ENCODE results near the gene NNT.
"Not testable (repeated sequence)": the region's sequence is repeated elsewhere in the genome, so short reads cannot be mapped to it uniquely, and the experiment has no call there.

NNT gene

GRCh38 chr5:43728581-43728980, 125.6 kb downstream of the NNT start:
- no peak for DNase-seq

DNA sequence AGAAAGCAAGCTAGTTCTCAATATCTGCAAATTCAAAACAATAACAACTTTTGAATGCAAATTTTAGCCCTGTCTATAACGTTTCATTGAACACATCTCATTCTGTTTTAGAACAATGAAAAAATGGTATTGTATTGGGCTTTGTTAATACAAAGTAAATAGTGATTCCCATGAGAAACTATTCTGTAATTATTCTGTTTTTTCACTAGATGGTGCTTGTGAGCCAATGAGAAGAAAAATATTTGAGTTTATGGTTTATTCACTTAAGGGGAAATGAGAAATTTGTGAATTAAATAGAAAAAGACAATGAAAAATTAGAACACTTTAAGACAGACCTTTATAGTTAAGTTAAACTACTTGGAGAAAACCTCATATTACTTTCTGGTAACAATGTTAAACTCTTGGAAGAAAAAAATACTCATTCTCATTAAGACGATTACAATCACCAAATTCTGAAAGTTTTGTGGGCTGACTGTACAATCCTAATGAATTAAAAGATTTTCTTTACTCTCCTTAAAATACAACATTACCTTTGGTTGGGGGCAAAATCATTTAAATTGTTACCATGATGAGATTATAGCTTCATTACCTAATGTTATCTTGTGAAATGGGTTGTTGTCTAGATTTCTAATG, 127.0 kb downstream of the NNT start:
- no peak for DNase-seq

DNA sequence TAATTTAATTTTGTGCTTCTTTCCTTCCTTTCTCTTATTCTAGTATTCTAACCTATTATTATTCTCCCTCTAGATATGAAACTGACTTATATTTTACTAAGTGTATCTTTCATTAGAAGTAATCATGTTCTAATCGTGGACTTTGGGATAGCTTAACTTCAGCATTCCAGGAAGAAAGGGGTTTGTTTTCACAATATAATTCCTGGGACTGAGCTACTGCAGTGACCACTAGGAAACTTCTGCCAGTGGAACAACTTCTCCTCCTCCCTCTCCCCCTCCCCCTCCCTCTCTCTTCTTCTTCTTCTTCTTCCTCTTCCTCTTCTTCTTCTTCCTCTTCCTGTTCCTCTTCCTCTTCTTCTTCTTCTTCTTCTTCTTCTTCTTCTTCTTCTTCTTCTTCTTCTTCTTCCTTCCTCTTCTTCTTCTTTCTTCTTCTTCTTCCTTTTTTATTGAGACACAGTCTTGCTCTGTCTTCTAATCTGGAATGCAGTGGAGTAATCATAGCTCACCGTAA, 127.9 kb downstream of the NNT start:
- no peak for DNase-seq

DNA sequence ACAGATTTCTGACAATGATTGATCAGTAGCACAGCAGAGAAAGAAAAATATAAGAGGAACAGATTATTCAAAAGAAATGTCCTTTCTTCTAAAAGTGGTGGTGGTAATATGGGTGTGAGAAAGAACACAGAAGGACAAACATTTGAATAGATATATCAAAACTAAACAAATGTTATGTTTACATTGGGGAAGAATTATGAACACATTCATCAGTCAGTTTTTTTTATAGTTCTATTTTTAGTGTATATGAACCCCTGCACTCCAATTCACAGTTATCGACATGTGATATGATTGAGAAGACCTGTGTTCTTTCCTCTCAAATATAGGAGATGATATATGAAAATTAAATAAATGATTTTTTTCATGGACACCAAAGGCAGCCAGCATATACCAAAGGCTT, 128.6 kb downstream of the NNT start:
- no peak for DNase-seq

DNA sequence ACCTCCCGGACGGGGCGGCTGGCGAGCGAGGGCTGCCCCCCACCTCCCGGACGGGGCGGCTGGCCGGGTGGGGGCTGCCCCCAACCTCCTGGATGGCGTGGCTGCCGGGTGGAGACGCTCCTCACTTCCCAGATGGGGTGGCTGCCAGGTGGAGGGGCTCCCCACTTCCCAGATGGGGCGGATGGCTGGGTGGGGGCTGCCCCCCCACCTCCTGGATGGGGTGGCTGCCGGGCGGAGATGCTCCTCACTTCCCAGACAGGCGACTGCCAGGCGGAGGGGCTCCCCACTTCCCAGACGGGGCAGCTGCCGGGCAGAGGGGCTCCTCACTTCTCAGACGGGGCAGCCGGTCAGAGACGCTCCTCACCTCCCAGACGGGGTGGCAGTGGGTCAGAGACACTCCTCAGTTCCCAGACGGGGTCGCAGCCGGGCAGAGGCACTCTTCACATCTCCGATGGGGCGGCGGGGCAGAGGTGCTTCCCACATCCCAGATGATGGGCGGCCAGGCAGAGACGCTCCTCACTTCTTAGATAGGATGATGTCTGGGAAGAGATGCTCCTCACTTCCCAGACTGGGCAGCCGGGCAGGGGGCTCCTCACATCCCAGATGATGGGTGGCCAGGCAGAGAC, 143.1 kb downstream of the NNT start:
- not testable (repeated sequence) for DNase-seq

- no peak for DNase-seq
Measured at GRCh38 chr5:43750809-43751208, 147.8 kb downstream of the NNT start.

- DNase-seq, result no peak
Measured at GRCh38 chr5:43753069-43753468, 150.1 kb downstream of the NNT start.

Measured in NCI-H1092 (cell line).